Smooth muscle cell (in vitro differentiated cells): ENCODE results near the gene TRIM25. TPM values are rescaled to one million over a fixed set of nuclear protein-coding genes. Genes with fewer than 3 reads are reported as not detected.

Experiments used
- DNase-seq: peaks from one replicate; lab custom pipeline; 2025; ENCODE audit not compliant: unreplicated experiment; lab: John Stamatoyannopoulos, UW
- H2AFZ ChIP-seq: fragments of 200-600 bp; sonication (generic); 2 replicates; pipeline ENCODE4 v1.6.0; 2016; ENCODE audit warnings: antibody characterized with exemption, low read depth, mild to moderate bottlenecking
- H3F3A ChIP-seq: fragments of 200-600 bp; sonication (generic); 2 replicates; pipeline ENCODE4 v1.6.0; 2017; ENCODE audit warnings: antibody characterized with exemption, low read depth
- H3K27ac ChIP-seq: fragments of 200-600 bp; sonication (generic); 2 replicates; pipeline ENCODE4 v1.5.1; 2016; ENCODE audit warnings: low read depth, mild to moderate bottlenecking
- H3K27me3 ChIP-seq: fragments of 200-600 bp; sonication (generic); 2 replicates; pipeline ENCODE4 v1.6.1; 2016; ENCODE audit warnings: low read depth, mild to moderate bottlenecking
- H3K36me3 ChIP-seq: fragments of 200-600 bp; sonication (generic); 2 replicates; pipeline ENCODE4 v1.5.1; 2016; ENCODE audit warnings: low read depth
- H3K4me1 ChIP-seq: fragments of 200-600 bp; sonication (generic); 2 replicates; pipeline ENCODE4 v1.5.1; 2016; ENCODE audit warnings: low read depth
- H3K4me2 ChIP-seq: fragments of 200-600 bp; sonication (generic); 2 replicates; pipeline ENCODE4 v1.6.0; 2016; ENCODE audit warnings: mild to moderate bottlenecking
- H3K4me3 ChIP-seq: fragments of 200-600 bp; sonication (generic); 2 replicates; pipeline ENCODE4 v1.5.1; 2016; ENCODE audit warnings: mild to moderate bottlenecking
- H3K79me2 ChIP-seq: fragments of 200-600 bp; sonication (generic); 2 replicates; pipeline ENCODE4 v1.6.0; 2016; ENCODE audit warnings: low read depth, mild to moderate bottlenecking
- H3K9ac ChIP-seq: fragments of 200-600 bp; sonication (generic); 2 replicates; pipeline ENCODE4 v1.6.0; 2016; ENCODE audit warnings: low read depth
- H3K9me3 ChIP-seq: fragments of 200-600 bp; sonication (generic); replicated peaks from 2 replicates; pipeline ENCODE4 v1.5.1; 2016; ENCODE audit warnings: low read depth
- H4K20me1 ChIP-seq: fragments of 200-600 bp; sonication (generic); 2 replicates; pipeline ENCODE4 v1.6.0; 2016; ENCODE audit warnings: low read depth
- CTCF ChIP-seq: fragments of 200-600 bp; sonication (generic); IDR thresholded peaks from 2 replicates; pipeline ENCODE4 v1.5.1; 2017; ENCODE audit warnings: borderline replicate concordance, mild to moderate bottlenecking, antibody characterized with exemption; ENCODE audit not compliant: insufficient read depth, poor library complexity, severe bottlenecking
- WGBS: methylation state at CpG from one replicate; pipeline ENCODE4 v1.1.7; 2016; ENCODE audit warnings: low lambda C conversion rate; 5-methylcytosine and 5-hydroxymethylcytosine counted together
- polyA plus RNA-seq: library from polyadenylated mRNA; unstranded; fragments of >200 nt; fragmentation: Nextera tagmentation; extraction: Ambion mirVana; gene quantifications from 2 replicates; pipeline ENCODE4 v1.2.1, GENCODE V29; 2016
- total RNA-seq: library from RNA; depleted of rRNA; stranded (reverse); fragments of >200 nt; gene quantifications from 2 replicates; pipeline ENCODE4 v1.2.3, GENCODE V29; 2014

Gene TRIM25
- total and polyA plus RNA-seq, 2 experiments from 2014 or later: 2.6 to 7.1 TPM

- no peak for TF ChIP-seq CTCF
- H3K27ac ChIP-seq: no peak overlapping the region
- H3K9me3 ChIP-seq: no peaks in the 10 kb centered on the region
- no peaks in the 10 kb centered on the region for H3F3A ChIP-seq
- H4K20me1 ChIP-seq: no peaks in the 10 kb centered on the region
- H3K79me2 ChIP-seq: no peaks in the 10 kb centered on the region
- no peak for DNase-seq
- H3K9ac ChIP-seq: no peak overlapping the region
- WGBS: 95% methylated on average over 3 of the region's 3 CpGs
- no peak overlapping the region for H3K4me3 ChIP-seq
- no peaks in the 10 kb centered on the region for H3K4me1 ChIP-seq
- no peak overlapping the region for H2AFZ ChIP-seq
- H3K36me3 ChIP-seq: no peaks in the 10 kb centered on the region
- H3K27me3 ChIP-seq: no peaks in the 10 kb centered on the region
- no peak overlapping the region for H3K4me2 ChIP-seq
These were observed 52.0 kb downstream of the TRIM25 start for GRCh38 chr17:56861899-56862298.

GRCh38 chr17:56851008-56851407, 62.8 kb downstream of the TRIM25 start:
- H3K27me3 ChIP-seq: no peaks in the 10 kb centered on the region
- H3K4me1 ChIP-seq: no peaks in the 10 kb centered on the region
- H3K9me3 ChIP-seq: no peaks in the 10 kb centered on the region
- WGBS: 80% methylated on average over 3 of the region's 3 CpGs
- H3F3A ChIP-seq: no peaks in the 10 kb centered on the region
- H2AFZ ChIP-seq: no peak overlapping the region
- H4K20me1 ChIP-seq: no peaks in the 10 kb centered on the region
- H3K27ac ChIP-seq: no peak overlapping the region
- no peak overlapping the region for H3K4me2 ChIP-seq
- TF ChIP-seq CTCF: no peak
- H3K36me3 ChIP-seq: no peaks in the 10 kb centered on the region
- no peaks in the 10 kb centered on the region for H3K79me2 ChIP-seq
- no peak overlapping the region for H3K9ac ChIP-seq
- H3K4me3 ChIP-seq: no peak overlapping the region
- no peak for DNase-seq

GRCh38 chr17:56850591-56850990, 63.3 kb downstream of the TRIM25 start:
- DNase-seq: no peak
- WGBS: 95% methylated on average over 2 of the region's 2 CpGs
- Histone ChIP-seq H3F3A (no peaks in the 10 kb centered on the region), H2AFZ (no peak overlapping the region), H3K4me3 (no peak overlapping the region), H3K27me3 (no peaks in the 10 kb centered on the region), H3K79me2 (no peaks in the 10 kb centered on the region), H3K4me1 (no peaks in the 10 kb centered on the region), H4K20me1 (no peaks in the 10 kb centered on the region), H3K27ac (no peak overlapping the region), H3K9ac (no peak overlapping the region), H3K4me2 (no peak overlapping the region), H3K9me3 (no peaks in the 10 kb centered on the region), H3K36me3 (no peaks in the 10 kb centered on the region)
- TF ChIP-seq CTCF: no peak

- no peak for TF ChIP-seq CTCF
These were observed 64.7 kb downstream of the TRIM25 start for GRCh38 chr17:56849131-56849530.

More at GRCh38 chr17:56849131-56849530, 64.7 kb downstream of the TRIM25 start:
- 77% methylated on average over 3 of the region's 3 CpGs for WGBS
- Histone ChIP-seq H3K79me2 (no peaks in the 10 kb centered on the region), H3K4me1 (no peaks in the 10 kb centered on the region), H3K27me3 (no peaks in the 10 kb centered on the region), H3K27ac (no peak overlapping the region), H3F3A (no peaks in the 10 kb centered on the region), H3K9me3 (no peaks in the 10 kb centered on the region), H3K9ac (no peak overlapping the region), H3K4me2 (no peak overlapping the region), H3K36me3 (no peaks in the 10 kb centered on the region), H3K4me3 (no peak overlapping the region), H2AFZ (no peak overlapping the region), H4K20me1 (no peaks in the 10 kb centered on the region)
- no peak for DNase-seq
